ENCODE data around the gene BPIFA1. TPM values are rescaled to one million over a fixed set of nuclear protein-coding genes. Genes with fewer than 3 reads are reported as not detected.

Gene BPIFA1
- not detected for total RNA-seq

DNA sequence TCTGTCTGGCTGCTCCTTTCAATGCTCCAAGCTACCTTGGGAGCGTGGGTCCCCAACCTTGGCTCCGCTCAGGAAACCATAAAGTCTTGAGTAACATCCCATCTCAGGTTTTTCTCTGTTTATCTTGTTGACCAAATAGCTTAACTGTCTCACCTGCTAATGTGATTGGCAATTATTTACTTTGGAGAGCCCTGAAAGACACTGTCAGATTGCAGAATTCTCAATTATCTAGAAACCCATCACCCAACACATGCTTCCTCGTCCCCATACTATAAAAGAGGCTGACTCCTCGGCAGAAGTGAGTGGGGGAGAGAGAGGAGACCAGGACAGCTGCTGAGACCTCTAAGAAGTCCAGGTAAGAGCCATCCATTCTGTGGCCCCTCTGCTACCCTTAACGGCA lies at the start of gene BPIFA1:
TSS of gene BPIFA1 (plus strand) at position 301 of the 400 bp plus-strand sequence. CDS start 1,716 bp downstream, outside the sequence.

DNA sequence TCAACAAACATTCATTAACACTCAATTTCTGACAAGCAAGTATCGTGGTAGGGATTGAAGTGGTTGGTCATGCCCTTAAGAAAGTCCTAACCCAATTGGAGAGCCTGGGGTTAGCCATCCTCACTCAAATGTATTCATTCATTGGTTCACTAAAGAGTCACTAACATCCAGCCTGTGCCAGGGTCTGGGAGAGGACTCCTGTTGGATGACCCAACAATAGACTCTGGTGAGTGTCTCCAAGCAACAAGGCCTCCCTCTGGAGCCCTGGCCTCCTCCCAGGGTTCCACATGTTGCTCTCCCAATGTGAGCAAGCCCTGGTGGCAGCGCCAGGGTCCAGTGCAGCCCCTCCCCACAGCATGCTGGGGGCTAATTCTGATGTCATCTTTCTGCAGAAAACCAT lies 18.7 kb upstream of the BPIFA1 start, which contains the start of gene BPIFA3:
TSS of gene BPIFA3 (plus strand) at position 301 of the 400 bp plus-strand sequence. CDS start 185 bp downstream, outside the sequence.

DNA sequence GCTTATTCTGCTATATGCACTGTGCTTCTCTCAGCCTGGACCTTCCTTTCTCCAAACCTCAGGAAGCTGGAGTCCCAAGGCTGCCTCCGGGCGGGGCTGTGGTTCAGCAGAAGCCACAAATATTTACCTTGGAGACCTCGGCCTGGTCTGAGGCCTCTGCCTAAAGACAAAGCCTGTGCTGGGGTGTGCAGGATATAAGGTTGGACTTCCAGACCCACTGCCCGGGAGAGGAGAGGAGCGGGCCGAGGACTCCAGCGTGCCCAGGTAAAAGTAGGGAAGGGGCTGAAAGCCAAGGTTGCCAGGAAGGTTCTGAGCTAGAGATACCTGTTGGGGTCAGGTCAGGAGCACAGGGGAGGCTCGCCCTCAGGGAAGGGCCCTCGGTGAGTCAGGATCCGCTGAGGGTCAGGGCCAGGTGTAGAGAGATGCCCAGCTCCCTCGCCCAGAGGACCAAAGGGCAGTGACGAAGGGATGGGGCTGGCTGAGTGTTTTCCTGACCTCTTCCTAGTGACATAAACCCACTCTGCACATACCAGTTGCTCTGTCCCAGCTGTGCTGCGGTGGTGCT lies 47.3 kb downstream of the BPIFA1 start, which contains the start of gene BPIFB1:
TSS of gene BPIFB1 (plus strand) at position 224 of the 565 bp plus-strand sequence. CDS start 2,860 bp downstream, outside the sequence.

Other genes with a start within 250 kb of the BPIFA1 start
- not detected for gene SUN5, start 231.6 kb upstream of the BPIFA1 start, total RNA-seq
- gene BPIFB2, start 228.3 kb upstream of the BPIFA1 start, total RNA-seq, result not detected
- gene BPIFB6, start 204.3 kb upstream of the BPIFA1 start, total RNA-seq, result not detected
- gene BPIFB3, start 182.1 kb upstream of the BPIFA1 start, total RNA-seq, result not detected
- not detected for gene BPIFB4, start 156.4 kb upstream of the BPIFA1 start, total RNA-seq
- not detected for gene BPIFA2, start 67.8 kb upstream of the BPIFA1 start, total RNA-seq
- gene BPIFA3, start 18.6 kb upstream of the BPIFA1 start, total RNA-seq, result not detected
- not detected for gene BPIFB1, start 47.2 kb downstream of the BPIFA1 start, total RNA-seq
- gene CDK5RAP1, start 165.5 kb downstream of the BPIFA1 start, total RNA-seq, result 10 to 100 TPM; 27.7 to 28.1 TPM
- gene SNTA1, start 207.8 kb downstream of the BPIFA1 start, total RNA-seq, result 1 to 10 TPM; 6.2 to 7.0 TPM

Measured in activated naive CD4-positive, alpha-beta T cell treated with anti-CD3 and anti-CD28 coated beads, Interleukin-2, amount 10 ng/mL, durations not matched to agents 5 hours and 36 hours (primary cell).